ENCODE results near the gene NR5A2.

Gene NR5A2

DNA sequence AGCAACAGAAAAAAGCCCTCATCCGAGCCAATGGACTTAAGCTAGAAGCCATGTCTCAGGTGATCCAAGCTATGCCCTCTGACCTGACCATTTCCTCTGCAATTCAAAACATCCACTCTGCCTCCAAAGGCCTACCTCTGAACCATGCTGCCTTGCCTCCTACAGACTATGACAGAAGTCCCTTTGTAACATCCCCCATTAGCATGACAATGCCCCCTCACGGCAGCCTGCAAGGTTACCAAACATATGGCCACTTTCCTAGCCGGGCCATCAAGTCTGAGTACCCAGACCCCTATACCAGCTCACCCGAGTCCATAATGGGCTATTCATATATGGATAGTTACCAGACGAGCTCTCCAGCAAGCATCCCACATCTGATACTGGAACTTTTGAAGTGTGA, 20.7 kb downstream of the NR5A2 start:
- H3K27ac ChIP-seq, result peak overlapping the region; percentile 23; the same call in 1 of the 2 replicates
- TF ChIP-seq, protein P1, sequence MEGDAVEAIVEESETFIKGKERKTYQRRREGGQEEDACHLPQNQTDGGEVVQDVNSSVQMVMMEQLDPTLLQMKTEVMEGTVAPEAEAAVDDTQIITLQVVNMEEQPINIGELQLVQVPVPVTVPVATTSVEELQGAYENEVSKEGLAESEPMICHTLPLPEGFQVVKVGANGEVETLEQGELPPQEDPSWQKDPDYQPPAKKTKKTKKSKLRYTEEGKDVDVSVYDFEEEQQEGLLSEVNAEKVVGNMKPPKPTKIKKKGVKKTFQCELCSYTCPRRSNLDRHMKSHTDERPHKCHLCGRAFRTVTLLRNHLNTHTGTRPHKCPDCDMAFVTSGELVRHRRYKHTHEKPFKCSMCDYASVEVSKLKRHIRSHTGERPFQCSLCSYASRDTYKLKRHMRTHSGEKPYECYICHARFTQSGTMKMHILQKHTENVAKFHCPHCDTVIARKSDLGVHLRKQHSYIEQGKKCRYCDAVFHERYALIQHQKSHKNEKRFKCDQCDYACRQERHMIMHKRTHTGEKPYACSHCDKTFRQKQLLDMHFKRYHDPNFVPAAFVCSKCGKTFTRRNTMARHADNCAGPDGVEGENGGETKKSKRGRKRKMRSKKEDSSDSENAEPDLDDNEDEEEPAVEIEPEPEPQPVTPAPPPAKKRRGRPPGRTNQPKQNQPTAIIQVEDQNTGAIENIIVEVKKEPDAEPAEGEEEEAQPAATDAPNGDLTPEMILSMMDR (IDR thresholded peaks at IDR 0.05), result no peak
- no peak for TF ChIP-seq ZFX (IDR thresholded peaks at IDR 0.05; ENCODE audit: borderline replicate concordance)

DNA sequence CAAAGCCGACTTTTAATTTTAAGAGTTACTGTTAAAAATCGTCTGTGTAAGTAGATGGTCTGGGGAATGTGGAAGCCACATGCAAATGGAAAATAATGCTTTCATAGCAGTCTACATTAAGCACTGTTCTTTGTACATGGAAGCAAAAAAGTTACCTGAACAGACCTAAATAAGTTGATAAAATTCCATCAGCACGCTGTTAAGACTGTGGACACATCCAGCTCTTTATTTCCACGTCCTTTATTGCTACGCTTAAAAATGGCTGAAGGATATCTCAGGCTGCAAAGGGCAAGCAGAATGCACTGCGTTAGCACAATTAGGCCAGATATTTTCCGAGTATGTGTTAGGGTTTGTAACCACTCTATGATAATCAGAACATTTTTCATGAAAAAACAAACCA, 22.3 kb downstream of the NR5A2 start:
- no peak for TF ChIP-seq ZFX (IDR thresholded peaks at IDR 0.05; ENCODE audit: borderline replicate concordance)
- TF ChIP-seq, protein P1 (IDR thresholded peaks at IDR 0.05), result no peak
- H3K27ac ChIP-seq, result peak overlapping the region; percentile 23

- TF ChIP-seq ZFX (IDR thresholded peaks at IDR 0.05; ENCODE audit: borderline replicate concordance), result no peak
- TF ChIP-seq, protein P1 (IDR thresholded peaks at IDR 0.05), result no peak
- peak overlapping the region; percentile 45 for H3K27ac ChIP-seq
These were observed 24.1 kb downstream of the NR5A2 start for GRCh38 chr1:200051620-200052019.

DNA sequence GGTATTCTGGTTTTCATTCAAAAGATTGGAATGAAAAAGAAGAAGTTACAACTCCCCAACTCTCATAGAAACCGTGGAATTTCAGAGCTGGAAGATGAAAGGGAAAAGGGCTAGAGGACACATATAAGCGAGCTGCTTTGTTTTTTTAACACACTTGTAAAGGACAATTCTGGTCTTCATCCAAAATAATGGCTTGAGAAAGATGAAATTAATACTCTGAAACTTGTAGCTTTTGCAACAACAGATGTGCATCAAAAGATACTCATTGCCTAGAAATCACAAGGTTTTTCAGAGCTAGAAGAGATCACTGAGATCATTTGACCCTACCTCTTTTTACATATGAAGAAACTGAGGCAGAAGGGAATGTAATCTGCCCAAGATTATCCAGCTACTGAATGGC, 25.6 kb downstream of the NR5A2 start:
- no peak for TF ChIP-seq ZFX (IDR thresholded peaks at IDR 0.05; ENCODE audit: borderline replicate concordance)
- TF ChIP-seq, protein P1 (IDR thresholded peaks at IDR 0.05), result no peak
- no peak overlapping the region for H3K27ac ChIP-seq

GRCh38 chr1:200053646-200054045, 26.1 kb downstream of the NR5A2 start:
- TF ChIP-seq, protein P1 (IDR thresholded peaks at IDR 0.05), result no peak
- no peak for TF ChIP-seq ZFX (IDR thresholded peaks at IDR 0.05; ENCODE audit: borderline replicate concordance)
- H3K27ac ChIP-seq, result no peak overlapping the region

DNA sequence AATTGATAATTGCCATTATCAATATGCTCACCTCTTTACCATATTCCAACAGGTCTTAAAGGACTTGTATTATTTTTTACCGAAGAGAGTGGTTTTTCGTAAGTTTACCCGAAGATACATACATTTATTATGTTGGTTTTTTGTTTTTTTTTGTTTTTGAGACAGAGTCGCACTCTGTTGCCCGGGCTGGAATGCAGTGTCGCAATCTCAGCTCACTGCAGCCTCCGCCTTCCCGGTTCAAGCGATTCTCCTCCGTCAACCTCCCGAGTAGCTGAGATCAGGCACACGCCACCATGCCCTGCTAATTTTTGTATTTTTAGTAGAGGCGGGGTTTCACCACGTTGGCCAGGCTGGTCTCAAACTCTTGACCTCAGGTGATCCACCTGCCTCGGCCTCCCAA, 30.8 kb downstream of the NR5A2 start:
- no peak overlapping the region for H3K27ac ChIP-seq
- TF ChIP-seq, protein P1 (IDR thresholded peaks at IDR 0.05), result no peak
- no peak for TF ChIP-seq ZFX (IDR thresholded peaks at IDR 0.05; ENCODE audit: borderline replicate concordance)

DNA sequence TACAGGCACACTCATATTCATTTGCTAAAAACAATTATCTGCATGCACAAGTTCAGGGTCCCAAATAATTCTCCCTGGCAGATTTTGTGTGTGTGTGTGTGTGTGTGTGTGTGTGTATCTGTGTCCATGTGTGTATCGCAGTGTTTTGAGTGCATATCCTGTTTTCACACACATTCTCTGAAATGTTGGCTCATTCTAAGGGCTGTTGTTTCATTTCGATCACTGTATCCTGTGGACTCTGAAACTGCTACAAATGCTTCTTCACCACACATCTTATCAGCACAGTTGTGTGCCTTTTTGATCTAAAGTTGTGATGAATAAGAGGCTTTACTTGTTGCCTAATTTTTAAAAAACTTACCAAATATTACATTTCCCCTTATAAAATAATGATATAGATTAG, 34.6 kb downstream of the NR5A2 start:
- TF ChIP-seq, protein P1 (IDR thresholded peaks at IDR 0.05), result no peak
- no peak for TF ChIP-seq ZFX (IDR thresholded peaks at IDR 0.05; ENCODE audit: borderline replicate concordance)
- no peak overlapping the region for H3K27ac ChIP-seq

All from 22Rv1 (cell line).